GM19467 (cell line): ENCODE measurements around the gene SH3GL1.

Experiments
- ATAC-seq: cut with Tn5 transposase; IDR thresholded peaks from one replicate; pipeline ENCODE4 v1.9.1; 2021; ENCODE audit warnings: mild to moderate bottlenecking, moderate library complexity; ENCODE audit not compliant: unreplicated experiment

The SH3GL1 gene

GRCh38 chr19:4400135-4400936, at the start of gene SH3GL1:
Gene SH3GL1 (minus strand): TSS chr19:4400547. CDS start chr19:4400368, 179 bp downstream.
- peak; percentile 59 for ATAC-seq

GRCh38 chr19:4449639-4450028, 49.3 kb upstream of the SH3GL1 start:
- no peak for ATAC-seq

- no peak for ATAC-seq
Observed at GRCh38 chr19:4449022-4449638, 48.8 kb upstream of the SH3GL1 start.

GRCh38 chr19:4448147-4448985, 48.0 kb upstream of the SH3GL1 start:
- ATAC-seq, result no peak

GRCh38 chr19:4447327-4448146, 47.2 kb upstream of the SH3GL1 start:
- ATAC-seq, result no peak

GRCh38 chr19:4446704-4447200, 46.4 kb upstream of the SH3GL1 start:
- no peak for ATAC-seq

GRCh38 chr19:4445963-4446703, 45.8 kb upstream of the SH3GL1 start:
- ATAC-seq, result no peak

- no peak for ATAC-seq
Observed at GRCh38 chr19:4444765-4445741, 44.7 kb upstream of the SH3GL1 start.

GRCh38 chr19:4443966-4444764, 43.8 kb upstream of the SH3GL1 start:
- no peak for ATAC-seq

GRCh38 chr19:4443188-4443587, 42.8 kb upstream of the SH3GL1 start:
- no peak for ATAC-seq

GRCh38 chr19:4442819-4443146, 42.4 kb upstream of the SH3GL1 start:
- no peak for ATAC-seq

- no peak for ATAC-seq
Observed at GRCh38 chr19:4441994-4442818, 41.9 kb upstream of the SH3GL1 start.

- ATAC-seq, result no peak
Observed at GRCh38 chr19:4439243-4439642, 38.9 kb upstream of the SH3GL1 start.

- ATAC-seq, result no peak
Observed at GRCh38 chr19:4437103-4437502, 36.8 kb upstream of the SH3GL1 start.

GRCh38 chr19:4436231-4436630, 35.9 kb upstream of the SH3GL1 start:
- ATAC-seq, result no peak

- ATAC-seq, result no peak
Observed at GRCh38 chr19:4434391-4434790, 34.0 kb upstream of the SH3GL1 start.

GRCh38 chr19:4432918-4433506, 32.7 kb upstream of the SH3GL1 start:
- ATAC-seq, result no peak
